Activated CD4-positive, alpha-beta T cell treated with anti-CD3 and anti-CD28 coated beads, Interleukin-2, amount 10 ng/mL, durations not matched to agents 7 days and 5 days (primary cell): ENCODE data around the gene HMGN1. TPM values are rescaled to one million over a fixed set of nuclear protein-coding genes. Genes with fewer than 3 reads are reported as not detected.
"Not testable (repeated sequence)": the region's sequence is repeated elsewhere in the genome, so short reads cannot be mapped to it uniquely, and the experiment has no call there.

ENCODE experiments used
- CTCF ChIA-PET: fragments of 350-600 bp; sonication (Branson Sonifier 250); formaldehyde crosslinking; loops from one replicate; lab custom pipeline; 2021; ENCODE audit warnings: antibody characterized with exemption; lab: Charles Lee
- POLR2A ChIA-PET: fragments of 350-600 bp; sonication (Branson Sonifier 250); formaldehyde crosslinking; loops from one replicate; lab custom pipeline; 2021; ENCODE audit warnings: antibody characterized with exemption; lab: Charles Lee
- DNase-seq: peaks from one replicate; pipeline ENCODE4 v3.0.0-alpha.2; 2020
- H3K27ac Mint-ChIP-seq: one replicate; pipeline ENCODE4 v1.8.0; 2021; ENCODE audit warnings: mild to moderate bottlenecking, moderate library complexity, mixed read lengths
- H3K27me3 Mint-ChIP-seq: one replicate; pipeline ENCODE4 v1.8.0; 2021; ENCODE audit warnings: mixed read lengths
- H3K36me3 Mint-ChIP-seq: one replicate; pipeline ENCODE4 v1.8.0; 2021; ENCODE audit warnings: low read depth, mixed read lengths
- H3K4me1 Mint-ChIP-seq: one replicate; pipeline ENCODE4 v1.8.0; 2021; ENCODE audit warnings: mixed read lengths
- H3K4me3 Mint-ChIP-seq: one replicate; pipeline ENCODE4 v1.8.0; 2021; ENCODE audit warnings: mild to moderate bottlenecking, moderate library complexity, mixed read lengths
- H3K9me3 Mint-ChIP-seq: one replicate; pipeline ENCODE4 v1.8.0; 2021; ENCODE audit warnings: mixed read lengths
- total RNA-seq, 2 experiments: library from RNA; stranded (reverse); gene quantifications; one replicate each; pipeline ENCODE4 v1.2.3, GENCODE V29; 2021

The HMGN1 gene
- total RNA-seq, 2 experiments from 2014 or later, result 389 to 395 TPM

- Mint-ChIP-seq H3K9me3 (no peaks in the 10 kb centered on the region), H3K4me3 (no peak overlapping the region), H3K36me3 (no peaks in the 10 kb centered on the region), H3K4me1 (peaks cover 52% of the 10 kb centered on the region), H3K27ac (peak overlapping the region; percentile 44), H3K27me3 (no peaks in the 10 kb centered on the region)
- POLR2A ChIA-PET, result interaction anchor here (0.6 kb wide), 1 partner anchor 35 kb away, joined by 3 read pairs; no protein-coding TSS in a partner anchor
- CTCF ChIA-PET, result interaction anchor here (0.8 kb wide), 1 partner anchor 18 kb away, joined by 3 read pairs; no protein-coding TSS in a partner anchor
- DNase-seq, result no peak
Measured at GRCh38 chr21:39384674-39385298, 35.9 kb upstream of the HMGN1 start.

- peak overlapping the region; percentile 93 for H3K4me3 Mint-ChIP-seq
- H3K27me3 Mint-ChIP-seq, CTCF ChIA-PET, H3K36me3 Mint-ChIP-seq, DNase-seq, POLR2A ChIA-PET, H3K9me3 Mint-ChIP-seq, H3K27ac Mint-ChIP-seq: not testable (repeated sequence)
- peaks cover 39% of the 10 kb centered on the region for H3K4me1 Mint-ChIP-seq
Measured at GRCh38 chr21:39382096-39382495, 33.2 kb upstream of the HMGN1 start.

- no peaks in the 10 kb centered on the region for H3K27me3 Mint-ChIP-seq
- ChIA-PET POLR2A (interaction anchor here (1.2 kb wide), 1 partner anchor 32 kb away, joined by 5 read pairs; the partner anchor contains the start of gene HMGN1), CTCF (interaction anchor here (1.1 kb wide), 1 partner anchor 21 kb away, joined by 4 read pairs; no protein-coding TSS in a partner anchor)
Measured at GRCh38 chr21:39381009-39381408, 32.1 kb upstream of the HMGN1 start.

GRCh38 chr21:39379986-39380891 is 31.4 kb upstream of the HMGN1 start:
- Mint-ChIP-seq H3K27ac (peak overlapping the region; percentile 89), H3K4me1 (peaks cover 33% of the 10 kb centered on the region), H3K27me3 (no peaks in the 10 kb centered on the region), H3K4me3 (peak overlapping the region; percentile 93), H3K36me3 (no peaks in the 10 kb centered on the region), H3K9me3 (no peaks in the 10 kb centered on the region)
- peak; percentile 93 for DNase-seq
- CTCF ChIA-PET, result interaction anchor here (0.9 to 1.1 kb wide), 2 partner anchors 20 to 31 kb away, joined by 4 to 5 read pairs; no protein-coding TSS in a partner anchor
- POLR2A ChIA-PET, result interaction anchor here (1.2 kb wide), 1 partner anchor 31 kb away, joined by 5 read pairs; the partner anchor contains the start of gene HMGN1

More at GRCh38 chr21:39381009-39381408, 32.1 kb upstream of the HMGN1 start:
- no peaks in the 10 kb centered on the region for H3K9me3 Mint-ChIP-seq
- H3K27ac Mint-ChIP-seq, result peak overlapping the region; percentile 89
- DNase-seq, result no peak
- H3K4me3 Mint-ChIP-seq, result peak overlapping the region; percentile 93
- no peaks in the 10 kb centered on the region for H3K36me3 Mint-ChIP-seq
- H3K4me1 Mint-ChIP-seq, result peaks cover 35% of the 10 kb centered on the region

GRCh38 chr21:39377444-39378050 is 28.7 kb upstream of the HMGN1 start:
- H3K9me3 Mint-ChIP-seq, result no peaks in the 10 kb centered on the region
- no peak overlapping the region for H3K4me3 Mint-ChIP-seq
- H3K27me3 Mint-ChIP-seq, result peaks cover 5% of the 10 kb centered on the region
- no peak overlapping the region for H3K27ac Mint-ChIP-seq
- H3K36me3 Mint-ChIP-seq, result no peaks in the 10 kb centered on the region
- H3K4me1 Mint-ChIP-seq, result peaks cover 23% of the 10 kb centered on the region
- ChIA-PET POLR2A (no interaction called here), CTCF (no interaction called here)
- no peak for DNase-seq

GRCh38 chr21:39375446-39375845 is 26.6 kb upstream of the HMGN1 start:
- Mint-ChIP-seq H3K36me3 (no peaks in the 10 kb centered on the region), H3K9me3 (no peaks in the 10 kb centered on the region), H3K27me3 (peaks cover 8% of the 10 kb centered on the region), H3K4me3 (no peak overlapping the region), H3K27ac (no peak overlapping the region), H3K4me1 (peaks cover 7% of the 10 kb centered on the region)
- POLR2A ChIA-PET, result no interaction called here
- CTCF ChIA-PET, result interaction anchor here (1.0 to 1.6 kb wide), 3 partner anchors 16 to 65 kb away, joined by 4 to 5 read pairs (median 4); no protein-coding TSS in a partner anchor
- no peak for DNase-seq

GRCh38 chr21:39374046-39374445 is 25.2 kb upstream of the HMGN1 start:
- peaks cover 6% of the 10 kb centered on the region for H3K4me1 Mint-ChIP-seq
- no peak overlapping the region for H3K4me3 Mint-ChIP-seq
- ChIA-PET CTCF (interaction anchor here (1.0 to 1.6 kb wide), 2 partner anchors 15 to 67 kb away, joined by 4 to 5 read pairs; no protein-coding TSS in a partner anchor), POLR2A (no interaction called here)
- peaks cover 10% of the 10 kb centered on the region for H3K27me3 Mint-ChIP-seq
- H3K36me3 Mint-ChIP-seq, result no peaks in the 10 kb centered on the region
- no peaks in the 10 kb centered on the region for H3K9me3 Mint-ChIP-seq
- no peak for DNase-seq
- no peak overlapping the region for H3K27ac Mint-ChIP-seq

GRCh38 chr21:39373634-39374033 is 24.7 kb upstream of the HMGN1 start:
- ChIA-PET CTCF (no interaction called here), POLR2A (no interaction called here)
- peak; percentile 31 for DNase-seq
- H3K9me3 Mint-ChIP-seq, result no peaks in the 10 kb centered on the region
- no peak overlapping the region for H3K4me3 Mint-ChIP-seq
- peaks cover 10% of the 10 kb centered on the region for H3K27me3 Mint-ChIP-seq
- H3K36me3 Mint-ChIP-seq, result no peaks in the 10 kb centered on the region
- no peak overlapping the region for H3K27ac Mint-ChIP-seq
- peaks cover 5% of the 10 kb centered on the region for H3K4me1 Mint-ChIP-seq

- not testable (repeated sequence) for DNase-seq, H3K36me3 Mint-ChIP-seq, H3K4me1 Mint-ChIP-seq, H3K4me3 Mint-ChIP-seq, H3K9me3 Mint-ChIP-seq, H3K27ac Mint-ChIP-seq
- peaks cover 10% of the 10 kb centered on the region for H3K27me3 Mint-ChIP-seq
- ChIA-PET CTCF (interaction anchor here (0.7 kb wide), 1 partner anchor 45 kb away, joined by 3 read pairs; no protein-coding TSS in a partner anchor), POLR2A (interaction anchor here (0.7 kb wide), 1 partner anchor 31 kb away, joined by 3 read pairs; no protein-coding TSS in a partner anchor)
Measured at GRCh38 chr21:39369896-39370288, 21.0 kb upstream of the HMGN1 start.

- H3K9me3 Mint-ChIP-seq, result no peaks in the 10 kb centered on the region
- ChIA-PET POLR2A (no interaction called here), CTCF (interaction anchor here (0.9 kb wide), 1 partner anchor 32 kb away, joined by 3 read pairs; no protein-coding TSS in a partner anchor)
- H3K27me3 Mint-ChIP-seq, result peaks cover 5% of the 10 kb centered on the region
- DNase-seq, result no peak
- no peak overlapping the region for H3K27ac Mint-ChIP-seq
- no peak overlapping the region for H3K4me3 Mint-ChIP-seq
- H3K36me3 Mint-ChIP-seq, result no peaks in the 10 kb centered on the region
- peaks cover 4% of the 10 kb centered on the region for H3K4me1 Mint-ChIP-seq
Measured at GRCh38 chr21:39367783-39368182, 18.9 kb upstream of the HMGN1 start.

- no peak overlapping the region for H3K27ac Mint-ChIP-seq
- H3K4me3 Mint-ChIP-seq, result no peak overlapping the region
- CTCF ChIA-PET, result no interaction called here
Measured at GRCh38 chr21:39366563-39366962, 17.7 kb upstream of the HMGN1 start.

GRCh38 chr21:39364949-39365348 is 16.1 kb upstream of the HMGN1 start:
- POLR2A ChIA-PET, result no interaction called here

More at GRCh38 chr21:39366563-39366962, 17.7 kb upstream of the HMGN1 start:
- POLR2A ChIA-PET, result no interaction called here
- no peak for DNase-seq
- H3K36me3 Mint-ChIP-seq, result no peaks in the 10 kb centered on the region
- H3K4me1 Mint-ChIP-seq, result peaks cover 4% of the 10 kb centered on the region
- H3K9me3 Mint-ChIP-seq, result no peaks in the 10 kb centered on the region
- peaks cover 5% of the 10 kb centered on the region for H3K27me3 Mint-ChIP-seq

More at GRCh38 chr21:39364949-39365348, 16.1 kb upstream of the HMGN1 start:
- no peak overlapping the region for H3K27ac Mint-ChIP-seq
- no peaks in the 10 kb centered on the region for H3K9me3 Mint-ChIP-seq
- H3K27me3 Mint-ChIP-seq, result no peaks in the 10 kb centered on the region
- H3K36me3 Mint-ChIP-seq, result no peaks in the 10 kb centered on the region
- no peak overlapping the region for H3K4me3 Mint-ChIP-seq
- no peak for DNase-seq
- no peaks in the 10 kb centered on the region for H3K4me1 Mint-ChIP-seq
- CTCF ChIA-PET, result no interaction called here
